ENCODE data around the gene ARL14EPL. TPM values are rescaled to one million over a fixed set of nuclear protein-coding genes. Genes with fewer than 3 reads are reported as not detected.

ARL14EPL gene
- total and polyA plus RNA-seq, 2 donors (not counting 3 experiments of a cell fraction or from before 2014, with no cell fraction given): 0.10 to 0.58 TPM

- H3K4me1 ChIP-seq (ENCODE audit: control insufficient read depth, extremely low read depth, insufficient read depth, low read length): no peaks in the 10 kb centered on the region
- intact Hi-C loops (cut with micrococcal nuclease): no loop called here
- H2AFZ ChIP-seq (ENCODE audit: low read depth, low read length): no peak overlapping the region
- H3K36me3 ChIP-seq (ENCODE audit: control insufficient read depth in 2 of 2, extremely low read depth in 1 of 2, insufficient read depth in 2 of 2, low read length in 2 of 2): no peaks in the 10 kb centered on the region
- H3K27me3 ChIP-seq (ENCODE audit: control insufficient read depth in 2 of 2, insufficient read depth in 2 of 2, low read length in 2 of 2): no peaks in the 10 kb centered on the region
- no peak overlapping the region for H3K4me3 ChIP-seq (replicated peaks in 1 of 3; ENCODE audit: insufficient read depth in 1 of 3, low read depth in 1 of 3, low read length in 3 of 3)
- no peaks in the 10 kb centered on the region for H3K9me3 ChIP-seq (replicated peaks; ENCODE audit: control insufficient read depth, insufficient read depth, low read length)
- H3K27ac ChIP-seq (ENCODE audit: insufficient read depth, low read depth, low read length): no peak overlapping the region
- no peak overlapping the region for H3K4me2 ChIP-seq (ENCODE audit: insufficient read depth, low read length)
- CTCF ChIA-PET: no interaction called here
- H3K9ac ChIP-seq (replicated peaks; ENCODE audit: extremely low read depth, insufficient read depth, low read length): no peak overlapping the region
- BruUV-seq (replicated peaks): no TSS peak
- no peaks in the 10 kb centered on the region for H3K79me2 ChIP-seq (ENCODE audit: control insufficient read depth, insufficient read depth, low read length)
- POLR2A ChIA-PET: no interaction called here
- no peaks in the 10 kb centered on the region for H4K20me1 ChIP-seq (replicated peaks; ENCODE audit: control insufficient read depth, extremely low read depth, insufficient read depth, low read length)
- DNase-seq (ENCODE audit: low read depth, low spot score): no peak
- FAIRE-seq: no peak
- TF ChIP-seq MAX (IDR thresholded peaks at IDR 0.05; ENCODE audit: insufficient read depth, insufficient read length) (no peak), POLR2A (IDR thresholded peaks at IDR 0.05; ENCODE audit: low read depth, low read length) (no peak), GATA2 (IDR thresholded peaks at IDR 0.05; ENCODE audit: insufficient read depth, insufficient read length, low read depth, low read length) (no peak), EZH2 (IDR thresholded peaks at IDR 0.05; ENCODE audit: borderline replicate concordance, low read depth, low read length, severe bottlenecking) (no peak), POLR2AphosphoS5 (IDR thresholded peaks at IDR 0.05; ENCODE audit: insufficient read depth, low read depth, low read length) (no peak), CTCF (IDR thresholded peaks at IDR 0.05; ENCODE audit: extremely low read depth in 1 of 2, insufficient read depth in 1 of 2, low read depth in 1 of 2, low read length in 2 of 2) (no peak), JUN (IDR thresholded peaks at IDR 0.05; ENCODE audit: borderline replicate concordance, insufficient read depth, insufficient read length, low read depth) (no peak), FOS (IDR thresholded peaks at IDR 0.05; ENCODE audit: borderline replicate concordance, insufficient read depth, low read length) (no peak), MYC (IDR thresholded peaks at IDR 0.05; ENCODE audit: low read depth, low read length) (no peak)
- dilution Hi-C loops (cut with MboI; ENCODE audit: extremely low pct_ligation_motif_present, low sequenced_read_pairs): no loop called here
- H3K9me1 ChIP-seq (replicated peaks; ENCODE audit: control insufficient read depth, extremely low read depth, insufficient read depth, low read length): no peaks in the 10 kb centered on the region
Observed at GRCh38 chr5:116011046-116011445, 21.2 kb upstream of the ARL14EPL start.
